ENCODE results near the gene SRRM4. TPM values are rescaled to one million over a fixed set of nuclear protein-coding genes. Genes with fewer than 3 reads are reported as not detected.

SRRM4 gene
- total RNA-seq, 1 experiment from 2014 or later = 0.96 TPM

GRCh38 chr12:119082016-119082415 lies 100.7 kb downstream of the SRRM4 start:
- H3K4me3 Mint-ChIP-seq = no peak overlapping the region
- no peak for TF ChIP-seq HMGA2 (CRISPR knock-in tag; IDR thresholded peaks at IDR 0.05)
- TF ChIP-seq, protein P1, sequence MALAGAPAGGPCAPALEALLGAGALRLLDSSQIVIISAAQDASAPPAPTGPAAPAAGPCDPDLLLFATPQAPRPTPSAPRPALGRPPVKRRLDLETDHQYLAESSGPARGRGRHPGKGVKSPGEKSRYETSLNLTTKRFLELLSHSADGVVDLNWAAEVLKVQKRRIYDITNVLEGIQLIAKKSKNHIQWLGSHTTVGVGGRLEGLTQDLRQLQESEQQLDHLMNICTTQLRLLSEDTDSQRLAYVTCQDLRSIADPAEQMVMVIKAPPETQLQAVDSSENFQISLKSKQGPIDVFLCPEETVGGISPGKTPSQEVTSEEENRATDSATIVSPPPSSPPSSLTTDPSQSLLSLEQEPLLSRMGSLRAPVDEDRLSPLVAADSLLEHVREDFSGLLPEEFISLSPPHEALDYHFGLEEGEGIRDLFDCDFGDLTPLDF (CRISPR knock-in tag; IDR thresholded peaks at IDR 0.05) = no peak
- no peak for TF ChIP-seq ZMAT4 (CRISPR knock-in tag; IDR thresholded peaks at IDR 0.05)
- TF ChIP-seq, protein P2, sequence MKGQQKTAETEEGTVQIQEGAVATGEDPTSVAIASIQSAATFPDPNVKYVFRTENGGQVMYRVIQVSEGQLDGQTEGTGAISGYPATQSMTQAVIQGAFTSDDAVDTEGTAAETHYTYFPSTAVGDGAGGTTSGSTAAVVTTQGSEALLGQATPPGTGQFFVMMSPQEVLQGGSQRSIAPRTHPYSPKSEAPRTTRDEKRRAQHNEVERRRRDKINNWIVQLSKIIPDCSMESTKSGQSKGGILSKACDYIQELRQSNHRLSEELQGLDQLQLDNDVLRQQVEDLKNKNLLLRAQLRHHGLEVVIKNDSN (CRISPR knock-in tag; IDR thresholded peaks at IDR 0.05) = no peak
- no peak for TF ChIP-seq GRHL2 (CRISPR knock-in tag; IDR thresholded peaks at IDR 0.05; ENCODE audit: insufficient replicate concordance, severe bottlenecking)
- TF ChIP-seq NFYB (CRISPR knock-in tag; conservative IDR thresholded peaks at IDR 0.05; ENCODE audit: low read depth) = no peak
- no peak for TF ChIP-seq NFE2L1 (CRISPR knock-in tag; IDR thresholded peaks at IDR 0.05)
- no peak for TF ChIP-seq ZNF219 (CRISPR knock-in tag; IDR thresholded peaks at IDR 0.05; ENCODE audit: borderline replicate concordance)
- no peak for TF ChIP-seq OVOL2 (CRISPR knock-in tag; IDR thresholded peaks at IDR 0.05; ENCODE audit: borderline replicate concordance)
- TF ChIP-seq EMX1 (CRISPR knock-in tag; IDR thresholded peaks at IDR 0.05) = no peak
- TF ChIP-seq, protein P3, sequence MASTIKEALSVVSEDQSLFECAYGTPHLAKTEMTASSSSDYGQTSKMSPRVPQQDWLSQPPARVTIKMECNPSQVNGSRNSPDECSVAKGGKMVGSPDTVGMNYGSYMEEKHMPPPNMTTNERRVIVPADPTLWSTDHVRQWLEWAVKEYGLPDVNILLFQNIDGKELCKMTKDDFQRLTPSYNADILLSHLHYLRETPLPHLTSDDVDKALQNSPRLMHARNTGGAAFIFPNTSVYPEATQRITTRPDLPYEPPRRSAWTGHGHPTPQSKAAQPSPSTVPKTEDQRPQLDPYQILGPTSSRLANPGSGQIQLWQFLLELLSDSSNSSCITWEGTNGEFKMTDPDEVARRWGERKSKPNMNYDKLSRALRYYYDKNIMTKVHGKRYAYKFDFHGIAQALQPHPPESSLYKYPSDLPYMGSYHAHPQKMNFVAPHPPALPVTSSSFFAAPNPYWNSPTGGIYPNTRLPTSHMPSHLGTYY (CRISPR knock-in tag; IDR thresholded peaks at IDR 0.05) = no peak
- TF ChIP-seq NR1H2 (CRISPR knock-in tag; IDR thresholded peaks at IDR 0.05) = no peak
- TF ChIP-seq ZNF317 (CRISPR knock-in tag; IDR thresholded peaks at IDR 0.05; ENCODE audit: borderline replicate concordance, low read depth) = no peak
- TF ChIP-seq, protein P4, sequence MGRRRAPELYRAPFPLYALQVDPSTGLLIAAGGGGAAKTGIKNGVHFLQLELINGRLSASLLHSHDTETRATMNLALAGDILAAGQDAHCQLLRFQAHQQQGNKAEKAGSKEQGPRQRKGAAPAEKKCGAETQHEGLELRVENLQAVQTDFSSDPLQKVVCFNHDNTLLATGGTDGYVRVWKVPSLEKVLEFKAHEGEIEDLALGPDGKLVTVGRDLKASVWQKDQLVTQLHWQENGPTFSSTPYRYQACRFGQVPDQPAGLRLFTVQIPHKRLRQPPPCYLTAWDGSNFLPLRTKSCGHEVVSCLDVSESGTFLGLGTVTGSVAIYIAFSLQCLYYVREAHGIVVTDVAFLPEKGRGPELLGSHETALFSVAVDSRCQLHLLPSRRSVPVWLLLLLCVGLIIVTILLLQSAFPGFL (CRISPR knock-in tag; IDR thresholded peaks at IDR 0.05; ENCODE audit: borderline replicate concordance) = no peak
- TF ChIP-seq ESRRA (CRISPR knock-in tag; IDR thresholded peaks at IDR 0.05; ENCODE audit: borderline replicate concordance) = no peak
- TF ChIP-seq E2F5 (CRISPR knock-in tag; IDR thresholded peaks at IDR 0.05) = no peak
- TF ChIP-seq ETV6 (CRISPR knock-in tag; IDR thresholded peaks at IDR 0.05) = no peak
- no peaks in the 10 kb centered on the region; the same call in 1 of the 2 replicates for H3K27me3 Mint-ChIP-seq (ENCODE audit: low read depth)
- ATAC-seq (no peak), DNase-seq (ENCODE audit: low spot score) (no peak)
- H3K36me3 Mint-ChIP-seq = no peaks in the 10 kb centered on the region
- no peak overlapping the region for H3K27ac Mint-ChIP-seq
- ChIA-PET POLR2A (no interaction called here), CTCF (interaction anchor here (1.9 kb wide), 1 partner anchor 10 kb away, joined by 4 read pairs; no protein-coding TSS in a partner anchor)
- H3K4me1 Mint-ChIP-seq = peaks cover 30% of the 10 kb centered on the region
- H3K9me3 Mint-ChIP-seq = no peaks in the 10 kb centered on the region; the same call in 1 of the 2 replicates

- peaks cover 35% of the 10 kb centered on the region for H3K4me1 Mint-ChIP-seq
- ChIA-PET POLR2A (no interaction called here), CTCF (interaction anchor here (0.8 to 1.9 kb wide), 4 partner anchors 10 to 331 kb away, joined by 3 to 4 read pairs (median 3); no protein-coding TSS in a partner anchor)
- ATAC-seq = peak; percentile 43; the same call in 1 of the 2 replicates
- H3K27me3 Mint-ChIP-seq (ENCODE audit: low read depth) = no peaks in the 10 kb centered on the region; the same call in 1 of the 2 replicates
- no peak overlapping the region for H3K4me3 Mint-ChIP-seq
- H3K27ac Mint-ChIP-seq = no peak overlapping the region
- no peaks in the 10 kb centered on the region; the same call in 1 of the 2 replicates for H3K9me3 Mint-ChIP-seq
- DNase-seq (ENCODE audit: low spot score) = no peak
- no peaks in the 10 kb centered on the region for H3K36me3 Mint-ChIP-seq
- TF ChIP-seq, protein P3 (CRISPR knock-in tag; IDR thresholded peaks at IDR 0.05) = no peak
- TF ChIP-seq ZNF263 (CRISPR knock-in tag; IDR thresholded peaks at IDR 0.05; ENCODE audit: low read depth) = no peak
- TF ChIP-seq TEAD4 (CRISPR knock-in tag; IDR thresholded peaks at IDR 0.05) = no peak
- no peak for TF ChIP-seq ATF1 (CRISPR knock-in tag; IDR thresholded peaks at IDR 0.05)
- TF ChIP-seq, protein P4 (CRISPR knock-in tag; IDR thresholded peaks at IDR 0.05; ENCODE audit: borderline replicate concordance) = no peak
- TF ChIP-seq ZNF138 (CRISPR knock-in tag; conservative IDR thresholded peaks at IDR 0.05) = no peak
- TF ChIP-seq IRF2 (CRISPR knock-in tag; IDR thresholded peaks at IDR 0.05; ENCODE audit: borderline replicate concordance, low read depth) = no peak
- TF ChIP-seq USF2 (CRISPR knock-in tag; IDR thresholded peaks at IDR 0.05) = no peak
- no peak for TF ChIP-seq SP1 (CRISPR knock-in tag; conservative IDR thresholded peaks at IDR 0.05)
- no peak for TF ChIP-seq ZNF121 (CRISPR knock-in tag; IDR thresholded peaks at IDR 0.05)
- TF ChIP-seq HMGA2 (CRISPR knock-in tag; IDR thresholded peaks at IDR 0.05) = no peak
- TF ChIP-seq ESRRA (CRISPR knock-in tag; IDR thresholded peaks at IDR 0.05; ENCODE audit: borderline replicate concordance) = no peak
Observed at GRCh38 chr12:119082496-119082895, 101.2 kb downstream of the SRRM4 start.

Measured in WTC11 (cell line).